Stomach smooth muscle (tissue), 2 donors: Measurements from ENCODE around the gene GRID2.

Experiments
- H3K27ac ChIP-seq: one replicate; pipeline ENCODE4 v1.7.0; 2013; ENCODE audit warnings: mild to moderate bottlenecking, low read length, inconsistent platforms
- H3K27me3 ChIP-seq, 2 donors: one replicate each; pipeline ENCODE4 v1.7.0; 2013; ENCODE audit warnings: low read length in 2 of 2; ENCODE audit not compliant: insufficient read depth in 2 of 2, control insufficient read depth in 1 of 2
- H3K36me3 ChIP-seq, 2 donors: one replicate each; pipeline ENCODE4 v1.7.0; 2013; ENCODE audit warnings: low read length in 2 of 2; ENCODE audit not compliant: control insufficient read depth in 2 of 2, insufficient read depth in 2 of 2
- H3K4me1 ChIP-seq: one replicate; pipeline ENCODE4 v1.7.0; 2013; ENCODE audit warnings: low read length; ENCODE audit not compliant: control insufficient read depth, insufficient read depth
- H3K4me3 ChIP-seq, 2 donors: one replicate each; pipeline ENCODE4 v1.7.0; 2013; ENCODE audit warnings: low read length in 2 of 2
- H3K9ac ChIP-seq, 2 donors: one replicate each; pipeline ENCODE4 v1.7.0; 2013; ENCODE audit warnings: low read length in 2 of 2, mild to moderate bottlenecking in 1 of 2
- H3K9me3 ChIP-seq, 2 donors: one replicate each; pipeline ENCODE4 v1.7.0; 2013; ENCODE audit warnings: low read length in 2 of 2; ENCODE audit not compliant: control insufficient read depth in 2 of 2
- donor health status: healthy.
- donor health status: Pancreatic carcinoma.

The GRID2 gene

DNA sequence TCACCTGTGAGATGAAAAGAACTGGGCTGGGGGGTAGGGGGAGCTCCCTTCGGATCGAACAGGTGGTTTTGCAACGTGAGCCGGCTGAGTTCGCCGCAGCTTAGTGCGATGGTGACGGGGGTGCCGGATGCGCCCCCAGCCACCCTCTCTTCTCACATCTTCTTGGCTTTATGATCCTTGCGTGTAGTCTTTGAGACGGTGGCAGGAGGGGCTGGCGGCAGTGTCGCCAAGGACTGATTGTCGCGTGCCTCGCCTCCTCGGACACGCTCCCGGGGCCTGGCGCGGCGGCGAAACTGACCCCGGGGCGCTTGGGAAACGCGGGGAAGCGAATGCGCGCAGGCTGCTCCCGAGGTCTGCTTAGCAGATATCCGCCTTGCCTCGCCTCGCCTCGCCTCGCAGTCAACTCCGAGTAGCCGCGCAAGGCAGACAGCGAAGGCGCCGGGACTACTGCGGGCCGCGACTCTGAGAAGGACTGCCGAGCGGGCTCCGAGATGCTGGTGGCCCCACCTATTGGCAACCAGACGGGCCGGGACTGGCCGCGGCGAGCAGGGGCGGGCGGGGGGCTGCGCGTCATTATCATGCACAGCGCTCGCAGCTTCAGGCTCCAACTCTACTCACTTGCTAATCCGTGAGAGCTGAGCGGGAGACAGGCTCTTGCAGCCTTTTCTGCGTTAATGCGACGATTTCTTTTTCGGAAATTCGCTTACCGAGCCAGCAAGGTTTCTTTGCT is 1.5 kb downstream of the GRID2 start:
- peaks cover 11% of the 10 kb centered on the region for H3K4me1 ChIP-seq
- peaks cover 23 to 39% of the 10 kb centered on the region in 2 donors for H3K27me3 ChIP-seq
- peak overlapping the region; percentile 63 to 65 for H3K4me3 ChIP-seq
- H3K27ac ChIP-seq: no peak overlapping the region
- H3K9me3 ChIP-seq: no peaks in the 10 kb centered on the region
- H3K9ac ChIP-seq: no peak overlapping the region
- no peaks in the 10 kb centered on the region for H3K36me3 ChIP-seq

DNA sequence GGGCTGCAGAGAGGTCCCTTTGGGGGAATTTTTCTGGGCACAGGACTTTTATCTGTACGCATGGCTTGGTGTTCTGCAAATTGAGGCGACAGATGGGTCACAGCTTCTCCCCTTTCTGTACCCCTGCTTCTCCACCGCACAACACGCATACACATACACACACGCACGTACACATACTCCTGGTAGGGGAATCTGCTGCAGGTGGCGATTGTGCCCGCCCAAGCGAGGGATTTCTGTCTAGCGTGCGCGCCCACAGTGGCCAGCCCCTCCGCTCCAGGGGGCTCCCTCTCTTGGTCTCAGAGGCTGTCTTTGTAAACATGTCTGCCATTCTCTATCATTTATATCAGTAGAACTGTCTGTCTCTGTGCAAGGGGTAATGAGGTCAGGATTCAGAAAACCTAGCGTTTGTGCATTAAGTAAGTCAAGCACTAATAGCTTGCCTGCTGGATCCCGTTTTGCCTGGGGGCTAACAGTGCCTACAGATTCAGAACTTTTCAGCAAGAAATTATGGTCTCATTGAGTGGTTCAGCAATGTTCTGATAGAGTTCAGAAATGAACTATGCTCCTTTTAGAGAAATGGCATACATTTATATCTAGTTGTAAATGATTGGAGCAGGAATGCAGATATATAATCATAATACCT is 2.2 kb downstream of the GRID2 start:
- H3K9ac ChIP-seq: no peak overlapping the region

DNA sequence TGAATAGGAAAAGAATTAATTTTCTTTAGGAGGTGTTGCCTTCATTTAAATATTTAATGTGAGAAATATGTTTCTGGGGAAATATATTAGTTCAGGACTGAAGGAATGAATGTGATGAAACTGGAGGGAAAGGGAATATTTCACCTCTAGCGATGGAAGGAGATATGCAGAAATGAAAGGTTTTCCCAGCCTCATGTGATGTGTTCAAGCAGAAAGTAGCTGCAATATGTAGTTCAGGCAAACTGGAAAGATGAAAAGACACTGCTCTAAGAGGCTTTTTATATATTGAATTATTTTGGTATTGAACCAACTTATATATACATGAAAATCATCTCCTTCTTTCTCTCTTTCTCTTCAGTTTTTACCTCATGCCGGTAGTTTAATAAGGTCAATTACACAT is 3.4 kb downstream of the GRID2 start:
- H3K27me3 ChIP-seq: peaks cover 23 to 36% of the 10 kb centered on the region in 2 donors
- H3K27ac ChIP-seq: no peak overlapping the region
- peaks cover 11% of the 10 kb centered on the region for H3K4me1 ChIP-seq
- no peaks in the 10 kb centered on the region for H3K9me3 ChIP-seq
- no peak overlapping the region for H3K9ac ChIP-seq
- no peaks in the 10 kb centered on the region for H3K36me3 ChIP-seq
- no peak overlapping the region for H3K4me3 ChIP-seq

More for the DNA sequence above, 2.2 kb downstream of the GRID2 start:
- H3K27me3 ChIP-seq: peaks cover 23 to 39% of the 10 kb centered on the region in 2 donors
- H3K36me3 ChIP-seq: no peaks in the 10 kb centered on the region
- H3K4me1 ChIP-seq: peaks cover 11% of the 10 kb centered on the region
- H3K27ac ChIP-seq: no peak overlapping the region
- no peaks in the 10 kb centered on the region for H3K9me3 ChIP-seq
- H3K4me3 ChIP-seq: peak overlapping the region; percentile 63 to 65

DNA sequence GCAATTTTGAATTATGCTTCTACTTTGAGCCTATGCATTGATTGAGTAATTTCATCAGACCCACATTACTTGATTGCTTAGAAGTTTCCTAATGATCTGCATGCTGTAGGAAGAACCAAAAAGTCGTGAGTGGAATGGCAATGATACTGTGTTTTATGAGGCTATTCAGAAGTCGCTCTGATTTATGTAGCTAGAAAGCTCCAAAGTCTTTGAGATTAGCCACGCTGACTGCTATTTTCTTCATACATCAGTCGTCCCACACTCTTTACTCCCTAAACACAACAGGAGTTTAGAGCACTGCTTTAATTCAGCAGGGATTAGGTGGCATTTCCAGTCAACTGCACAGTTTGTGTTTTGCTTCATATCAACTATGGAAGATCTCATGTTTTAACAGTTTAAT is 4.1 kb downstream of the GRID2 start:
- Histone ChIP-seq H3K27me3 (peaks cover 23 to 33% of the 10 kb centered on the region in 2 donors), H3K27ac (no peak overlapping the region)

DNA sequence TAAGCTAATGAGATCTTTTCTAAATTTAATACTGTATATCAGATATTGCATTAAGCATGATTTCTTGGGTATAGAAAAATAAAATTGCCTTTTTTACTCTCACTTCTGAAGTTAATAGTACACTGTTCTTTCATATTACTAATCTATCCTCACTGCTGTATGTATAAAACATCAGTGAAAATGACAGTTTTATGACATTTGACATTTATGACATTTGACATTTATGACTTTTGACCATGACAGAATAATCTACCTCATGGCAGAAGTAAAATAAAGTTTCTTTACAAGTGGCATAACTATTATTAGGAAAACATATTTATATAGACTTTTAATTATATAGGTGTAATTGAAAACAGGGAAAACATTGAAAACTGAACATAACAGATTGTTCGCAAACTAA is 13.3 kb downstream of the GRID2 start:
- Histone ChIP-seq H3K9ac (no peak overlapping the region), H3K4me1 (no peaks in the 10 kb centered on the region), H3K9me3 (no peaks in the 10 kb centered on the region), H3K4me3 (no peak overlapping the region), H3K36me3 (no peaks in the 10 kb centered on the region), H3K27ac (no peak overlapping the region), H3K27me3 (no peaks in the 10 kb centered on the region)

More for the DNA sequence above, 4.1 kb downstream of the GRID2 start:
- no peaks in the 10 kb centered on the region for H3K9me3 ChIP-seq
- no peak overlapping the region for H3K4me3 ChIP-seq
- H3K4me1 ChIP-seq: peaks cover 11% of the 10 kb centered on the region
- H3K9ac ChIP-seq: no peak overlapping the region
- no peaks in the 10 kb centered on the region for H3K36me3 ChIP-seq

DNA sequence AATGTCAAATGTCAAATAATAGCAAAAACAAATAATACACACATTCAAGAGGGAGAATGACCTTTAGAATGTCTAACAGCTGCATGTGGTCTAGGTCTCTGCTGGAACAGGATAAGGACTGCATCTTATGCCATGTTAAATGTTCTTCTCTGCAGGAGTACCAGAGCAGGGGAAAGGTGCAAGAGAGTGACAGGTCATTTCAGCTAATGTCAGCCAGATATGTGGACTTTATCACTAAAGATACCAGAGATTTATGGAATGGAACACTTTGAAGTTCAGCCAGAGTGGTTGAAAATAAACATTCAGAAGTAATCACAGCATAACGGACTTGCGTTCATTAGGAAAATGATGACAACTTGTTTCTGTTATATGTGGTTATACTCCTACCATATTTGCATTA is 24.3 kb downstream of the GRID2 start:
- no peaks in the 10 kb centered on the region for H3K4me1 ChIP-seq
- H3K36me3 ChIP-seq: no peaks in the 10 kb centered on the region

DNA sequence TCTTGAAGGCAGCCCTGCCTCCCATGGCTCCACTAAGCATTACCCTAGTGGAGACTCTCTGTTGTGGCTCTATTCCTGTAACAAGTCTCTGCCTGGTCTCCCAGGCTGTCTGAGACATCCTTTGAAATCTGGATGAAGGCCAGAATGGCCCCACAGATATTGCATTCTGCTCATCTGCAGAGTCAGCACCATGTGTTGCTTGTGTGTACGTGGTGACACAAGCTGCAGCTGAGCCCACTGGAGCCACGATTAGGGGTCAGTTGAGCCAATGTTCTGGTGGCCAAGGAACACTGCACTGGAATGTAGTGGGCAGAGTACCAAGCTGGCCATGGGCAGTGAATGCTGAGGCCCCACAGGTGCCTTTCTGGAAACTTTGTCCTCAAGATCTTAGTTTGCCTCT is 29.2 kb downstream of the GRID2 start:
- Histone ChIP-seq H3K27ac (no peak overlapping the region), H3K4me1 (no peaks in the 10 kb centered on the region), H3K4me3 (no peak overlapping the region), H3K36me3 (no peaks in the 10 kb centered on the region), H3K9ac (no peak overlapping the region), H3K27me3 (no peaks in the 10 kb centered on the region), H3K9me3 (no peaks in the 10 kb centered on the region)

More for the DNA sequence above, 24.3 kb downstream of the GRID2 start:
- Histone ChIP-seq H3K9me3 (no peaks in the 10 kb centered on the region), H3K4me3 (no peak overlapping the region), H3K27ac (no peak overlapping the region), H3K9ac (no peak overlapping the region), H3K27me3 (no peaks in the 10 kb centered on the region)

DNA sequence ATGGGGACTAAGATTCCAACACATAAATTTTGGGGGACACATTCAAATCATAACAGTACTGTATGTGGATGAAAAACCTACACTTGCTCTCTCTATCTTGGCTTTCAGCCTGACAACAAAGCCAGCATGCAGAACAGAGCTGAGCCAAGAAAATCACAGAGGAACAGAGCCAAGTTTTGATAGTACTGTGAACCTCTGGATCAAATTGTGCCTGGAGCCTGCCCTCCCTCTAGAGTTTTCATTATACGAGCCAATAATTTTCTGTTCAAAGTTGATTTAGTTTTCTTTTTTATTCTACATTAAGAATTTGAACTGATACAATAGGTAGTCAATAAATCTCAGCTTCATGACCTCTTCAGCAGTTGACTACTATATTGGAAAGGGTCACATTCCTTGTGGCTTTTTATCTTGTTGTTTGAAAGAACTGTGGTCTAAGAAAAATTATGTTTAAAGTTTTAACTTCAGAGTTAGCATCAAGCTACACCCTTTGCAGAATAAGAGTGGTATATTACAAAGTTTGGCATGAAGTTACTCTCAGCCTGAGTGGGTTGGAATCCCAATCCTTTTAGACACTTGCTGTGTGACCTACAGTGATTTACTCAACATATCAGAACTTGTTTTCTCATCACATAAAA is 31.1 kb downstream of the GRID2 start:
- H3K9me3 ChIP-seq: no peaks in the 10 kb centered on the region
- H3K36me3 ChIP-seq: no peaks in the 10 kb centered on the region
- no peak overlapping the region for H3K27ac ChIP-seq
- no peak overlapping the region for H3K4me3 ChIP-seq
- H3K9ac ChIP-seq: no peak overlapping the region
- H3K4me1 ChIP-seq: no peaks in the 10 kb centered on the region
- H3K27me3 ChIP-seq: no peaks in the 10 kb centered on the region

DNA sequence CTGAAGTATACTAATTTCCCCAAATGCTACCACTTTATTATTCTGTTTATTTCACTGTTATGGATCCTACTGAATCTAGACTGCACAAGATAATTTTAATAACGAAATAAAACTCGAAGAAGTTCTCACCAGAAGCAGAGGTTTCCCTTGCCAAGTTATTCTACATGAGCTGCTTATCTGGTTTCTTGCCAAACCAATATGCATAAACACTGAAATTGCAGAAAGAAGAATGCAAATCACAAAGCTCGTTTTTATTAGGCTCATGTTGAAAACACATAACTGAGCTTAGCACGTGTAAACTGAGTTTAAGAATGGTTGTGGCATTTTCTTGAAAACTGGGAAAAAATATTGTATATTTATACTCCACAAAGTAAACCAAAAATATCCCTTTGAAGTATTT is 35.9 kb downstream of the GRID2 start:
- H3K27me3 ChIP-seq: no peaks in the 10 kb centered on the region
- no peak overlapping the region for H3K9ac ChIP-seq
- no peaks in the 10 kb centered on the region for H3K9me3 ChIP-seq
- no peak overlapping the region for H3K4me3 ChIP-seq
- H3K4me1 ChIP-seq: no peaks in the 10 kb centered on the region
- no peak overlapping the region for H3K27ac ChIP-seq
- H3K36me3 ChIP-seq: no peaks in the 10 kb centered on the region

DNA sequence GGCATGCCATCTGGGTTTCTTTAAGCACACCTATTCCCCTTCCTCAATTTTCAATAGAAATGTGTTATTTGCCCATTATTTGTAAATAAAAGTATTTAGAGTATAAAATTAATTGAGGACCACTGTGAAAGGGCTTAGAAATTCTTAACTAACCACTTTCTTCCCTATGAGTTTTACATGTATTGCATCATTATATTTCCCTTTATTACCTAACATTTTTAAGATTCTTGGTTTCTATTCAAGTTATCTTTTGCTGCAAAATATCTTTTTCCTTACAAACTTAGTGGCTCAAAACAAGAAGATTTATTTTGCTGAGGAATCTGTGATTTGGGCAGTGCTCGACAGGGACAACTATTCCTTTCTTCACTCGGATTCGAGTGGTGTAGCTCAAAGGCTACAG is 40.5 kb downstream of the GRID2 start:
- Histone ChIP-seq H3K4me3 (no peak overlapping the region), H3K36me3 (no peaks in the 10 kb centered on the region)

DNA sequence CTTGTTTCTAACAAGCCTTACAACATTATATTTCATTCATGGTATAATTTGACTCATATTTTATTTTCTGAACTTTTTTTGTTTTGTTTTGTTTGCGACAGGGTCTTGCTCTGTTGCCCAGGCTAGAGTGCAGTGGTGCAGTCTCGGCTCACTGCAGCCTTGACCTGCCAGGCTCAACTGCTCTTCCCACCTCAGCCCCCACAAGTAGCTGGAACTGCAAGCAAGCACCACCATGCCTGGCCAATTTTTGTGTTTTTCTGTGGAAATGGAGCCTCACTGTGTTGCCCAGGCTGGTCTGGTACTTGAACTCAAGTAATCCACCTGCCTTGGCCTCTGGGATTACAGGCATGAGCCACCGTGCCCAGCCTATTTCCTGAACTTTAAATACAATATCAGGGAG is 42.5 kb downstream of the GRID2 start:
- Histone ChIP-seq H3K36me3 (no peaks in the 10 kb centered on the region), H3K4me1 (no peaks in the 10 kb centered on the region), H3K27ac (no peak overlapping the region), H3K9ac (no peak overlapping the region), H3K4me3 (no peak overlapping the region), H3K27me3 (no peaks in the 10 kb centered on the region), H3K9me3 (no peaks in the 10 kb centered on the region)

More for the DNA sequence above, 40.5 kb downstream of the GRID2 start:
- Histone ChIP-seq H3K27ac (no peak overlapping the region), H3K27me3 (no peaks in the 10 kb centered on the region), H3K4me1 (no peaks in the 10 kb centered on the region), H3K9ac (no peak overlapping the region), H3K9me3 (no peaks in the 10 kb centered on the region)
